A673 (cell line): ENCODE data around the gene CDH23. TPM values are rescaled to one million over a fixed set of nuclear protein-coding genes. Genes with fewer than 3 reads are reported as not detected.

ENCODE experiments used
- BruUV-seq: library from RNA; stranded (reverse); fragments of 400-500 nt; replicated peaks from 2 replicates; lab custom pipeline; 2021; lab: Mats Ljungman, UMichigan
- CTCF ChIA-PET: fragments of 300-600 bp; sonication (Branson Sonifier 250); formaldehyde crosslinking; loops from one replicate; lab custom pipeline; 2022; ENCODE audit warnings: antibody characterized with exemption; lab: Charles Lee
- POLR2A ChIA-PET: fragments of 300-600 bp; sonication (Branson Sonifier 250); formaldehyde crosslinking; loops from one replicate; lab custom pipeline; 2022; ENCODE audit warnings: antibody characterized with exemption; ENCODE audit not compliant: low non-redundant PET; lab: Charles Lee
- DNase-seq: peaks from one replicate; pipeline ENCODE4 v3.0.0-alpha.2; 2015; ENCODE audit warnings: low spot score
- H3K27ac ChIP-seq: fragments of 200-600 bp; sonication (generic); 2 replicates; pipeline ENCODE4 v1.5.1; 2016; ENCODE audit warnings: mixed run types, low read depth, mild to moderate bottlenecking, mixed read lengths, antibody characterized with exemption, low read length; ENCODE audit not compliant: poor library complexity, severe bottlenecking
- H3K27me3 ChIP-seq: fragments of 200-600 bp; sonication (generic); replicated peaks from 2 replicates; pipeline ENCODE4 v1.6.1; 2017; ENCODE audit warnings: mixed run types, low read depth, mild to moderate bottlenecking, mixed read lengths, antibody characterized with exemption, low read length; ENCODE audit not compliant: insufficient read depth, poor library complexity
- H3K36me3 ChIP-seq: fragments of 200-600 bp; sonication (generic); 2 replicates; pipeline ENCODE4 v1.6.1; 2016; ENCODE audit warnings: mixed run types, mild to moderate bottlenecking, mixed read lengths, antibody characterized with exemption, low read length; ENCODE audit not compliant: insufficient read depth, poor library complexity, severe bottlenecking
- H3K4me1 ChIP-seq: fragments of 200-600 bp; sonication (generic); 2 replicates; pipeline ENCODE4 v1.6.1; 2017; ENCODE audit warnings: mixed run types, mild to moderate bottlenecking, mixed read lengths, antibody characterized with exemption, low read length; ENCODE audit not compliant: insufficient read depth, poor library complexity, severe bottlenecking
- H3K4me3 ChIP-seq: fragments of 200-600 bp; sonication (generic); 2 replicates; pipeline ENCODE4 v1.5.1; 2016; ENCODE audit warnings: low read depth, mixed run types, mild to moderate bottlenecking, mixed read lengths, low read length; ENCODE audit not compliant: poor library complexity, severe bottlenecking
- H3K9me3 ChIP-seq: fragments of 200-600 bp; sonication (generic); 2 replicates; pipeline ENCODE4 v1.6.1; 2016; ENCODE audit warnings: mixed run types, low read depth, mild to moderate bottlenecking, mixed read lengths, antibody characterized with exemption, low read length; ENCODE audit not compliant: poor library complexity, severe bottlenecking
- CTCF ChIP-seq: fragments of 300-800, 200-600 bp; sonication (generic); conservative IDR thresholded peaks from 2 replicates; pipeline ENCODE4 v1.5.1; 2017; ENCODE audit warnings: low read depth, mild to moderate bottlenecking, antibody characterized with exemption, low read length, moderate library complexity, mixed read lengths
- EZH2 ChIP-seq: fragments of 200-600 bp; sonication (generic); IDR thresholded peaks from 2 replicates; pipeline ENCODE4 v1.6.1; 2017; ENCODE audit warnings: borderline replicate concordance, low read depth, mild to moderate bottlenecking, mixed read lengths, antibody characterized with exemption, low read length; ENCODE audit not compliant: poor library complexity, severe bottlenecking
- intact Hi-C: fragments of 100-400 bp; cut with micrococcal nuclease; formaldehyde crosslinking; loops from one replicate; pipeline ENCODE4 v1.10.0; 2022; ENCODE audit not compliant: unreplicated experiment
- total RNA-seq: library from RNA; stranded (reverse); gene quantifications from 2 replicates; pipeline ENCODE4 v1.2.3, GENCODE V29; 2021

Gene CDH23
- total RNA-seq, 1 experiment from 2014 or later, result 49.7 TPM

GRCh38 chr10:71608819-71609768, 212.4 kb downstream of the CDH23 start:
- peaks cover 9% of the 10 kb centered on the region for H3K4me1 ChIP-seq
- DNase-seq, result peak; percentile 78
- CTCF ChIA-PET, result interaction anchor here (0.7 to 1.8 kb wide), 3 partner anchors 37 to 866 kb away, joined by 3 to 5 read pairs (median 4); no protein-coding TSS in a partner anchor
- H3K27me3 ChIP-seq, result no peaks in the 10 kb centered on the region
- intact Hi-C loops, result loop anchor here (1.0 to 10.0 kb wide), 2 partner anchors 225 to 294 kb away; partner anchors contain the start of gene SLC29A3
- H3K4me3 ChIP-seq, result no peak overlapping the region
- H3K36me3 ChIP-seq, result no peaks in the 10 kb centered on the region
- POLR2A ChIA-PET, result interaction anchor here (0.7 kb wide), 1 partner anchor 11 kb away, joined by 13 read pairs; no protein-coding TSS in a partner anchor
- no peaks in the 10 kb centered on the region for H3K9me3 ChIP-seq
- H3K27ac ChIP-seq, result no peak overlapping the region
- no peak for TF ChIP-seq EZH2
- peak; percentile 91 for TF ChIP-seq CTCF
- BruUV-seq, result no TSS peak

GRCh38 chr10:71610651-71611050, 213.9 kb downstream of the CDH23 start:
- Histone ChIP-seq H3K27me3 (no peaks in the 10 kb centered on the region), H3K4me1 (no peaks in the 10 kb centered on the region), H3K27ac (no peak overlapping the region), H3K4me3 (no peak overlapping the region), H3K36me3 (no peaks in the 10 kb centered on the region), H3K9me3 (no peaks in the 10 kb centered on the region)
- BruUV-seq, result no TSS peak
- intact Hi-C loops, result no loop called here
- no peak for DNase-seq
- no peak for TF ChIP-seq CTCF
- TF ChIP-seq EZH2, result no peak
- CTCF ChIA-PET, result interaction anchor here (0.6 to 1.8 kb wide), 4 partner anchors 40 to 294 kb away, joined by 3 to 5 read pairs (median 4); partner anchors contain the start of gene CDH23
- POLR2A ChIA-PET, result no interaction called here

GRCh38 chr10:71611131-71611530, 214.4 kb downstream of the CDH23 start:
- ChIA-PET POLR2A (no interaction called here), CTCF (interaction anchor here (0.6 kb wide), 3 partner anchors 201 to 294 kb away, joined by 3 to 5 read pairs (median 3); partner anchors contain the start of gene CDH23)
- intact Hi-C loops, result no loop called here
- BruUV-seq, result no TSS peak
- H3K9me3 ChIP-seq, result no peaks in the 10 kb centered on the region
- H3K36me3 ChIP-seq, result peaks cover 2% of the 10 kb centered on the region
- TF ChIP-seq CTCF (no peak), EZH2 (no peak)
- no peak overlapping the region for H3K4me3 ChIP-seq
- no peaks in the 10 kb centered on the region for H3K4me1 ChIP-seq
- H3K27ac ChIP-seq, result no peak overlapping the region
- H3K27me3 ChIP-seq, result no peaks in the 10 kb centered on the region
- no peak for DNase-seq
